ENCODE data around the gene LANCL3. TPM values are rescaled to one million over a fixed set of nuclear protein-coding genes. Genes with fewer than 3 reads are reported as not detected.

LANCL3 gene
- total RNA-seq, 1 experiment from 2014 or later, result 2.5 TPM

DNA sequence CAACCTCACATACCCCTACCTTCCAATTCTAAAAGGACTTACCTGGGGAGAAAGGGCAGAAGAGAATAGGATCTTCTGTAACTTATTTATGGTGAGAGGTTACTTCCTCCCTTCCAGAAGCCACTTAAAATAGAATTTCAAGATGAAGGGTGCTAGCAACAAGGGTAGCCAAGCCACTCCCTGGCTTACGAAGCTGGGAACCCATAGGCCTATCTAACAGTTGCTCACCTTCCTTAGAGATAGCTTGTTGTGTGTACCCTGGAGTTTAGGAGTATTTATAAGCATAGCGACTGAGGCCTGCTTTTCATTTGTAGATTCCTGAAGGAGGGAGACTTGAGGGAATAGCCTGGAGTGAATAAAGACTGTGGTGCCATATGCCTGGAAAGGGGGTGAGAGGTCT lies 143.0 kb downstream of the LANCL3 start:
- no peak overlapping the region for H3K4me3 ChIP-seq (ENCODE audit: low read depth, low read length, poor library complexity, severe bottlenecking)
- BruUV-seq (replicated peaks), result no TSS peak
- intact Hi-C loops (cut with micrococcal nuclease; ENCODE audit: unreplicated experiment), result no loop called here
- no peaks in the 10 kb centered on the region for H3K27me3 ChIP-seq (replicated peaks; ENCODE audit: insufficient read depth, low read depth, low read length, poor library complexity)
- H3K36me3 ChIP-seq (ENCODE audit: insufficient read depth, low read length, poor library complexity, severe bottlenecking), result no peaks in the 10 kb centered on the region
- DNase-seq (ENCODE audit: low spot score), result no peak
- H3K9me3 ChIP-seq (ENCODE audit: low read depth, low read length, poor library complexity, severe bottlenecking), result no peaks in the 10 kb centered on the region
- no peaks in the 10 kb centered on the region for H3K4me1 ChIP-seq (ENCODE audit: insufficient read depth, low read length, poor library complexity, severe bottlenecking)
- no peak overlapping the region for H3K27ac ChIP-seq (ENCODE audit: low read depth, low read length, poor library complexity, severe bottlenecking)
- CTCF ChIA-PET, result no interaction called here
- TF ChIP-seq, protein P1, sequence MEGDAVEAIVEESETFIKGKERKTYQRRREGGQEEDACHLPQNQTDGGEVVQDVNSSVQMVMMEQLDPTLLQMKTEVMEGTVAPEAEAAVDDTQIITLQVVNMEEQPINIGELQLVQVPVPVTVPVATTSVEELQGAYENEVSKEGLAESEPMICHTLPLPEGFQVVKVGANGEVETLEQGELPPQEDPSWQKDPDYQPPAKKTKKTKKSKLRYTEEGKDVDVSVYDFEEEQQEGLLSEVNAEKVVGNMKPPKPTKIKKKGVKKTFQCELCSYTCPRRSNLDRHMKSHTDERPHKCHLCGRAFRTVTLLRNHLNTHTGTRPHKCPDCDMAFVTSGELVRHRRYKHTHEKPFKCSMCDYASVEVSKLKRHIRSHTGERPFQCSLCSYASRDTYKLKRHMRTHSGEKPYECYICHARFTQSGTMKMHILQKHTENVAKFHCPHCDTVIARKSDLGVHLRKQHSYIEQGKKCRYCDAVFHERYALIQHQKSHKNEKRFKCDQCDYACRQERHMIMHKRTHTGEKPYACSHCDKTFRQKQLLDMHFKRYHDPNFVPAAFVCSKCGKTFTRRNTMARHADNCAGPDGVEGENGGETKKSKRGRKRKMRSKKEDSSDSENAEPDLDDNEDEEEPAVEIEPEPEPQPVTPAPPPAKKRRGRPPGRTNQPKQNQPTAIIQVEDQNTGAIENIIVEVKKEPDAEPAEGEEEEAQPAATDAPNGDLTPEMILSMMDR (conservative IDR thresholded peaks at IDR 0.05; ENCODE audit: low read depth, low read length), result no peak
- TF ChIP-seq EZH2 (IDR thresholded peaks at IDR 0.05; ENCODE audit: borderline replicate concordance, low read depth, low read length, poor library complexity, severe bottlenecking), result no peak
- POLR2A ChIA-PET (ENCODE audit: low non-redundant PET), result no interaction called here

DNA sequence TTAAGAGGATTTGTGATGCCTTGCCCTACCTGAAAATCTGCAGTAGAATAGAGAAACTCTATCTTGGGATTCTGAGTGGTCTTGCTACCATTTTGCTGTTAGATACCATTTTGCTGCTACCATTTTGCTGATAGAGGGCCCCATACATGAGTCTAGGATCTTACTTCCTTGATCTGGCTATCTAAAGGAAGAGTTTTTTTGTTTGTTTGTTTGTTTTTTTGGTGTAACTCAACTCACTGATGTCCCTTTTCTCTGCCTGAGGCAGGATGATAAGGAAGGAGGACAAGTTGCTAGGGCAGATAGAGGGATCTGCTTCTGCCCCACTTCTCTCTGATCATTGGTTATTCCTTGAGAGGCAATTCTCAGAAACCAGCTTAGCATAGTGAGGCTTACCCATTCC lies 145.1 kb downstream of the LANCL3 start:
- Histone ChIP-seq H3K27me3 (replicated peaks; ENCODE audit: insufficient read depth, low read depth, low read length, poor library complexity) (no peaks in the 10 kb centered on the region), H3K36me3 (ENCODE audit: insufficient read depth, low read length, poor library complexity, severe bottlenecking) (no peaks in the 10 kb centered on the region), H3K9me3 (ENCODE audit: low read depth, low read length, poor library complexity, severe bottlenecking) (no peaks in the 10 kb centered on the region), H3K4me3 (ENCODE audit: low read depth, low read length, poor library complexity, severe bottlenecking) (no peak overlapping the region), H3K4me1 (ENCODE audit: insufficient read depth, low read length, poor library complexity, severe bottlenecking) (no peaks in the 10 kb centered on the region), H3K27ac (ENCODE audit: low read depth, low read length, poor library complexity, severe bottlenecking) (no peak overlapping the region)
- no TSS peak for BruUV-seq (replicated peaks)
- DNase-seq (ENCODE audit: low spot score), result no peak
- ChIA-PET CTCF (no interaction called here), POLR2A (ENCODE audit: low non-redundant PET) (no interaction called here)
- intact Hi-C loops (cut with micrococcal nuclease; ENCODE audit: unreplicated experiment), result no loop called here
- no peak for TF ChIP-seq EZH2 (IDR thresholded peaks at IDR 0.05; ENCODE audit: borderline replicate concordance, low read depth, low read length, poor library complexity, severe bottlenecking)
- TF ChIP-seq, protein P1 (conservative IDR thresholded peaks at IDR 0.05; ENCODE audit: low read depth, low read length), result no peak

DNA sequence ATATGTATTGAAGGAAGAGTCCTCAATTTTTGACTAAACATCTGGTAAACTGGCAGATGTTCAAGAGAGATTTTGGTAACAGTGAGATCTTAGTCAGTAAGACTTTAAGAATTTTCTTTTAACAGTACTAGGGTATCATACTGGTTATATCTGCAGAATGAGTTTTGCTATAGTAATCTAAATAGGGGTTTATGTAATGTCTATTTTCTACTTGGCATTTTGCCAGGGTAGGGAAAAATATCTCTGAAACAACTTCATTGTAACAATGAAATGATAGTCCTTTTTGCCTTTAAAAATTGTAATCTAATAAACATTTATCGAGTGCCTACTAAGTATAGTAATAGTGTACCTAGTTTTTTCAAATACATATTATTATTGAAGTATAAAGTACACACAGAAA lies 146.2 kb downstream of the LANCL3 start:
- BruUV-seq (replicated peaks), result no TSS peak
- Histone ChIP-seq H3K36me3 (ENCODE audit: insufficient read depth, low read length, poor library complexity, severe bottlenecking) (no peaks in the 10 kb centered on the region), H3K27me3 (replicated peaks; ENCODE audit: insufficient read depth, low read depth, low read length, poor library complexity) (no peaks in the 10 kb centered on the region), H3K27ac (ENCODE audit: low read depth, low read length, poor library complexity, severe bottlenecking) (no peak overlapping the region), H3K4me1 (ENCODE audit: insufficient read depth, low read length, poor library complexity, severe bottlenecking) (no peaks in the 10 kb centered on the region), H3K9me3 (ENCODE audit: low read depth, low read length, poor library complexity, severe bottlenecking) (no peaks in the 10 kb centered on the region), H3K4me3 (ENCODE audit: low read depth, low read length, poor library complexity, severe bottlenecking) (no peak overlapping the region)
- no peak for TF ChIP-seq EZH2 (IDR thresholded peaks at IDR 0.05; ENCODE audit: borderline replicate concordance, low read depth, low read length, poor library complexity, severe bottlenecking)
- TF ChIP-seq, protein P1 (conservative IDR thresholded peaks at IDR 0.05; ENCODE audit: low read depth, low read length), result no peak
- ChIA-PET POLR2A (ENCODE audit: low non-redundant PET) (no interaction called here), CTCF (no interaction called here)
- intact Hi-C loops (cut with micrococcal nuclease; ENCODE audit: unreplicated experiment), result no loop called here
- no peak for DNase-seq (ENCODE audit: low spot score)
